ENCODE measurements around the gene TYMP.

Gene TYMP

GRCh38 chr22:50483977-50484853, 45.6 kb downstream of the TYMP start:
- no peak for DNase-seq
- Histone ChIP-seq H3K27me3 (replicated peaks; ENCODE audit: insufficient read depth, low read length) (peaks cover 9% of the 10 kb centered on the region; the same call in 1 of the 2 replicates), H3K36me3 (replicated peaks; ENCODE audit: insufficient read depth, low read length) (no peaks in the 10 kb centered on the region), H3K9me3 (replicated peaks; ENCODE audit: insufficient read depth, low read length) (no peaks in the 10 kb centered on the region), H3K79me2 (ENCODE audit: low read length) (no peaks in the 10 kb centered on the region), H3F3A (ENCODE audit: insufficient read depth, low read length) (no peaks in the 10 kb centered on the region), H2AFZ (ENCODE audit: low read length) (no peak overlapping the region), H3K4me2 (ENCODE audit: low read depth, low read length) (no peak overlapping the region), H3K27ac (ENCODE audit: low read length) (no peak overlapping the region), H3K4me1 (ENCODE audit: low read length) (no peaks in the 10 kb centered on the region), H3K4me3 (ENCODE audit: low read length) (no peak overlapping the region), H3K9me2 (replicated peaks; ENCODE audit: insufficient read depth, low read length) (no peaks in the 10 kb centered on the region), H4K20me1 (ENCODE audit: insufficient read depth, low read length) (no peaks in the 10 kb centered on the region), H3K9ac (ENCODE audit: low read length) (no peak overlapping the region)
- TF ChIP-seq EZH2phosphoT487 (IDR thresholded peaks at IDR 0.05; ENCODE audit: low read length) (no peak), CTCF (IDR thresholded peaks at IDR 0.05; ENCODE audit: low read length) (no peak), EZH2 (optimal IDR thresholded peaks at IDR 0.05; ENCODE audit: low read depth, low read length) (no peak)

DNA sequence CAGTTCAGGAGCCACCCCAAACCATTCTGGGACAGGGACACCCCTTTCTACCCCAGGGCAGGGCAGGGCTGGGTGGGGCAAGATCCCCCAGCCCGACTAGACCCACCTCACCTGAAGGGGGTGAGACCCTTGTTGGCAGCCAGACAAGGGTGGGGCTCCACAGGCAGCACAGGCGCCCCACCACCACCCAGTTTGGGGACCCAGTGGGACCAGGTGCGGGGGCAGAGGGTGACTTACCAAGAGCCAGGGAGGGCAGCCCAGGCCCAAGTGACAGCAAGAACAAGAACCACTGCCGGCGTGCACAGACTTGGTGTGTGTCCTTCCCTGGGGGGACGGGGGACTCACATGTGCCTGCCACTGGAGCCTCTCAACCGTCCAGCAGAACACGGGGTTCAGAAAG, 46.3 kb downstream of the TYMP start:
- Histone ChIP-seq H3K9me3 (replicated peaks; ENCODE audit: insufficient read depth, low read length) (no peaks in the 10 kb centered on the region), H2AFZ (ENCODE audit: low read length) (no peak overlapping the region), H3K27me3 (replicated peaks; ENCODE audit: insufficient read depth, low read length) (peaks cover 14% of the 10 kb centered on the region), H3K27ac (ENCODE audit: low read length) (no peak overlapping the region), H3K79me2 (ENCODE audit: low read length) (no peaks in the 10 kb centered on the region), H3K36me3 (replicated peaks; ENCODE audit: insufficient read depth, low read length) (no peaks in the 10 kb centered on the region), H3F3A (ENCODE audit: insufficient read depth, low read length) (no peaks in the 10 kb centered on the region), H4K20me1 (ENCODE audit: insufficient read depth, low read length) (no peaks in the 10 kb centered on the region), H3K4me3 (ENCODE audit: low read length) (no peak overlapping the region), H3K4me2 (ENCODE audit: low read depth, low read length) (no peak overlapping the region), H3K9me2 (replicated peaks; ENCODE audit: insufficient read depth, low read length) (no peaks in the 10 kb centered on the region), H3K9ac (ENCODE audit: low read length) (no peak overlapping the region), H3K4me1 (ENCODE audit: low read length) (no peaks in the 10 kb centered on the region)
- no peak for DNase-seq
- TF ChIP-seq EZH2phosphoT487 (IDR thresholded peaks at IDR 0.05; ENCODE audit: low read length) (no peak), EZH2 (optimal IDR thresholded peaks at IDR 0.05; ENCODE audit: low read depth, low read length) (no peak), CTCF (IDR thresholded peaks at IDR 0.05; ENCODE audit: low read length) (no peak)

GRCh38 chr22:50483106-50483505, 46.7 kb downstream of the TYMP start:
- no peak overlapping the region for H3K4me3 ChIP-seq (ENCODE audit: low read length)
- H3K4me2 ChIP-seq (ENCODE audit: low read depth, low read length), result no peak overlapping the region

More at GRCh38 chr22:50483106-50483505, 46.7 kb downstream of the TYMP start:
- DNase-seq, result no peak
- no peaks in the 10 kb centered on the region for H3F3A ChIP-seq (ENCODE audit: insufficient read depth, low read length)
- H3K9ac ChIP-seq (ENCODE audit: low read length), result no peak overlapping the region
- H2AFZ ChIP-seq (ENCODE audit: low read length), result no peak overlapping the region
- peaks cover 14% of the 10 kb centered on the region for H3K27me3 ChIP-seq (replicated peaks; ENCODE audit: insufficient read depth, low read length)
- H4K20me1 ChIP-seq (ENCODE audit: insufficient read depth, low read length), result no peaks in the 10 kb centered on the region
- H3K4me1 ChIP-seq (ENCODE audit: low read length), result no peaks in the 10 kb centered on the region
- H3K27ac ChIP-seq (ENCODE audit: low read length), result no peak overlapping the region
- H3K36me3 ChIP-seq (replicated peaks; ENCODE audit: insufficient read depth, low read length), result no peaks in the 10 kb centered on the region
- H3K9me2 ChIP-seq (replicated peaks; ENCODE audit: insufficient read depth, low read length), result no peaks in the 10 kb centered on the region
- TF ChIP-seq CTCF (IDR thresholded peaks at IDR 0.05; ENCODE audit: low read length) (no peak), EZH2phosphoT487 (IDR thresholded peaks at IDR 0.05; ENCODE audit: low read length) (no peak), EZH2 (optimal IDR thresholded peaks at IDR 0.05; ENCODE audit: low read depth, low read length) (no peak)
- H3K79me2 ChIP-seq (ENCODE audit: low read length), result no peaks in the 10 kb centered on the region
- no peaks in the 10 kb centered on the region for H3K9me3 ChIP-seq (replicated peaks; ENCODE audit: insufficient read depth, low read length)
